ENCODE results near the gene DHX8.
"Not testable (repeated sequence)": the region's sequence is repeated elsewhere in the genome, so short reads cannot be mapped to it uniquely, and the experiment has no call there.

Gene DHX8

DNA sequence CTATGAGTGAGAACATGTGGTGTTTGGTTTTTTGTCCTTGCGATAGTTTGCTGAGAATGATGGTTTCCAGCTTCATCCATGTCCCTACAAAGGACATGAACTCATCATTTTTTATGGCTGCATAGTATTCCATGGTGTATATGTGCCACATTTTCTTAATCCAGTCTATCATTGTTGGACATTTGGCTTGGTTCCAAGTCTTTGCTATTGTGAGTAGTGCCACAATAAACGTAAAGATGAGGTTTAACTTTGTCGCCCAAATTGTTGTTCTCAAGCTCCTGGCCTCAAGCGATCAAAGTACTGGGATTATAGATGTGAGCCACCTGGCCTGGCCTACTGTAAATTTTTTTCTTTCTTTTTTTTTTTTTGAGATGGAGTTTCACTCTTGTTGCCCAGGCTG, 21.2 kb upstream of the DHX8 start:
- not testable (repeated sequence) for FAIRE-seq

DNA sequence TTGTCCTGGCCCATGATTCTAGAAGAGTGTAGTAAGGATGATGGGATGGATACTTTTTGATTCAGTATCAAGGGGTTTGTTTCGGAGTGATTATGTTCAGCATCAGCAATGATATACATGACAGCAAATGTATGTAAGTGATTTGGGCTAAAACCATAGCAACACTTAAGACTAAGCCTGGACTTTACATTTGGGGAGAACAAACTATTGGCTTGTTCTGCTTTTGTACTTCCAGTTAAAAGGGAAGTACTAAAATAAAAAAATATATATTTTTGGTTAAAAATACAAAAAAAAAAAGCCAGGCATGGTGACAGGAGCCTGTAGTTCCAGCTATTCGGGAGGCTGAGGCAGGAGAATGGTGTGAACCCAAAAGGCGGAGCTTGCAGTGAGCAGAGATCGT, 20.5 kb upstream of the DHX8 start:
- no peak for FAIRE-seq

DNA sequence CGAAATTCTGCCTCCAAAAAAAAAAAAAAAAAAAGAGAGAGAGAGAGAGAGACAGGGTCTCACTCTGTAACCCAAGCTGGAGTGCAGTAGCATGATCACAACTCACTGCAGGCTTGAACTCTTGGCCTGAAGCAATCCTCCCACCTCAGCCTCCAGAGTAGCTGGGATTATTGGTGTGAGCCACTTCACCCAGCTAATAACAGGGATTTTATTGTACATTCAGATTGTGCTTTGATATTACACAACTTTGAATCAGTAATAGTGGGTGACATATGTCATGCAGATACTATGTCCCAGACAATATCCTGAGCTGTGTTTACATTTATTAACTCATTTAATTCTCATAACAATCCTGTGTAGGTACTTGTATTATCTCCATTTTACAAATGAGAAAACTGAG, 19.7 kb upstream of the DHX8 start:
- FAIRE-seq = no peak

DNA sequence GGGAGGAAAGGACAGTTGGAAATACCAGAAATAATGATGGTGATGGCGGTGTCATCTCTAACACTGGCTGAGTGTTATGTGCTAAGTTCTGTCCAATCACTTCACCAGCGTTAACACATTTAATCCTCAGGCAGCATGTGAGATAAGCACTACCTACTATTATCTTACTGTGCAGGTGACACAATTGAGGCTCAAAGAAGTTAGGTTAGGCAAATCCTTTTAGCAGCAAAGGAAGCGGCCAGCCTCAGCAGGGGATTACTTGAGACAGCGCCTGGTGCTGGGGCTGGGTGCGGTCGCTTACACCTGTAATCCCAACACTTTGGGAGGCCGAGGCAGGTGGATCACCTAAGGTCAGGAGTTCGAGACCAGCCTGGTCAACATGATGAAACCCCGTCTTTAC, 18.7 kb upstream of the DHX8 start:
- FAIRE-seq = no peak

DNA sequence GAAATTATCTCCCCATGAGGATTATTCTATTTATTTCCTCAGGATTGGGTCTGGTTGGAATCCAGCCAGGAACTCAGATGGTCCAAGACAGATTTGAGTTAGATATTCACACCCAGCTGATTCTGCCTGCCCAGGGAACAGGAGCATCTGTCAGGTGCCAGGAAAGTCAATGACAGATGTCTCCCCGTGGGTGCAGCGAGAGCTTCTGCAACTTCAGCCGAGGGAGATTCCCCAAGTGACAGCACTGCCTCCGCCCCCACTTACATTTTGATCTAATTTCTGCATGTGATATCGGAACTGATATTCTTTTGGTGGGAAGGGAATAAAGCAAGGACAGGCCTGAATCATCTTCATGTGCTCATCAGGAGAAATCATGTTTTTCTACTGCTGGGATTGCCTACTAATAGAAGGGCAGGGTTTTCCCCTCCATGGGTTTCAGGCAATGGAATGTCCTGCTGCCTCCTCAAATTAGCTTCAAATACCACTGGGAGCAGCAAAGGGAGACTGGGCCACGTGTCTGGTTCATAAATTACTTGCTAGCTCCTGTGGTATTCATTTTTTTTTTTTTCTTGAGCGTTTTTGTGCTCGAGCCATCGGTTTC, 15.7 kb upstream of the DHX8 start:
- no peak for FAIRE-seq

DNA sequence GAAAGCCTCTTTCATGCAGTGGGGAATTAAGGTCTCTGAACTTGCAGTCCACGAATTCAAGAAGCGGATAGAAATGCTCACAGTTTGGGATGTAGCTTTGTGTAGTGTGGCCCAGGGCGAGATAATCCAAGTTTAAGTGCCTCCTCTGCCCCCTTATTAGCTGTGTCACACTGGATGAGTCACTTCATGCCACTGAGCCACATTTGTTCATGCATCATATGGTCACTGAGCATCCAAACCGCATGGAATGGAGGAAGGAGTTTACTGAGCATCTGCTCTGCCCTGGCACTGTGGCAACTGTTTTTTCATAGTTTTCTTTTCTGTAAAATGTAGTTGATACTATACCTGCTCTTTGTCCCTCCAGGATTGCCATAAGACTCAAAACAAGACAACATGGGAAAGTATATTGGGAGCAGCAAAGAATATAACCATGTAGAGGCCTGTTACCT, 15.1 kb upstream of the DHX8 start:
- no peak for FAIRE-seq

DNA sequence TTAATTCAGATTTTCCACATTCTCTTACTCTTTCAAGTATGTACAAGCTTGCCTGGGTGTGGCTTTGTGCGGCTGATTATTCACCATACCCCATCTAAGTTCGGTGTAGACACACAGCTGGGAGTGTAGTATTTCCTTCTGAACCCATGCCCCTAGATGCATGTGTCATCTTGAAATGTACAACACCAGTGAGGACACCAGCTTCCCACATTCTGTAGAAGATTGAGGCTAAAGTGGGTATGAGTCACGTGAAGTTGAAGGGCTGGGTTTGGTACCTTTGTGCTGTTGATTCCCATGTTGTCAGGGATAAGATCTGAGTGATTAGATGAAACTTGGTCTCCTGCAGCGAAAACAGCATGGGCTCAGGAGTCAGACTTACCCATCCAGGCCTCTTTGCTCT, 14.6 kb upstream of the DHX8 start:
- FAIRE-seq = no peak

DNA sequence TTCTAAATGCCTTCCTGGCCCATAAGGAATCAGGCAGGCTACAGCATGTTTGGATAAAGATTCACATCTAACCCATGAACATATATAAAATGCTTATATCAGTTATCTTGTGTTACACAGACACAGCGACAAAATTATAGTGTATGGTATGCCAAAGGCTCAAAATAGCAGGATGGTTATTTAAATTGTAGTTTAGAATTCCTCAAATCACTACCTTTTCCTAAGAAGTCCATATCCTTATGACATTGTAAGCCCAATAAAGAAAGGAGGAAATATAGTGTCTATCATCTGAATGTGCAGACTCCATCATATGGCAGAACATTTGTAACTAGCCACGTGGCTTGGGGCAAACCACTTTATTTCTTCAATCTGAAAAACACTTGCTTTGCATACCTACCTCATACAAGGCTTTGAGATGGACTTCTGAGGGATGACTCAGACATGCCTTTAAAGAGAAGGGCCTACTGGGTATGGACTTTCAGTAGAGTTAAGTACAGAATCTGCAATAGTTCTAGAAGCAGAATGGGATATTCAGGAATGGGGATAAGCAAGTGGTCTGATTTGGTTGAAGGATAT, 12.1 kb upstream of the DHX8 start:
- FAIRE-seq = no peak

DNA sequence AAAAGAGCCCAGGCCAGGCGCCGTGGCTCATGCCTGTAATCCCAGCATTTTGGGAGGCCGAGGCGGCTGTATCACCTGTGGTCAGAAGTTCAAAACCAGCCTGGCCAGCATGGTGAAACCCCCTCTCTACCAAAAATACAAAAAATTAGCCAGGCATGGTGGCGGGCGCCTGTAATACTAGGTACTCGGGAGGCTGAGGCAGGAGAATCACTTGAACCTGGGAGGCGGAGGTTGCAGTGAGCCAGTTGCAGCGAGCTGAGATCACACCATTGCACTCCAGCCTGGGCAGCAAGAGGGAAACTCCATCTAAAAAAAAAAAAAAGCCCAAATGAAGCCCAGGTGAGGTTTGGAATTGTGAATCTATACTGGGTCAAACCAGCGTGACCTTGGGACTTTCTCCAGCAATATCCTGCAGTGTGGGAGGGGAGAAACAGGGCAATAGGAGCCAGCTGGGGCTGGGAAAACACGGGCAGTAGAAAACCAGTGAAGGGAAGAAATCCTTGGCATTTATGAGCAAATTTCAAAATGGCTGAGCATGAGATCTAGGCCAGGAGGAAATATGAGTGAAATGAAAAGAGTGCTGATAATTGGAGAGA, 8.2 kb upstream of the DHX8 start:
- FAIRE-seq = no peak

DNA sequence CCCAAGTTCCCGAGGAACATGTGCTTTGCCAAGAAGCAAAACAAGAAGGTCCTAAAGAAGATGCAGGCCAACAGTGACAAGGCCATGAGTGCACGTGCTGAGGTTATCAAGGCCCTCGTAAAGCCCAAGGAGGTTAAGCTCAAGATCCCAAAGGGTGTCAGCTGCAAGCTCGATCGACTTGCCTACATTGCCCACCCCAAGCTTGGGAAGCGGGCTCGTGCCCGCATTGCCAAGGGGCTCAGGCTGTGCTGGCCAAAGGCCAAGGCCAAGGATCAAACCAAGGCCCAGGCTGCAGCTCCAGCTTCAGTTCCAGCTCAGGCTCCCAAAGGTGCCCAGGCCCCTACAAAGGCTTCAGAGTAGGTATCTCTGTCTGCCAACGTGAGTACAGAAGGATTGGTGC, 7.5 kb upstream of the DHX8 start:
- FAIRE-seq = not testable (repeated sequence)

DNA sequence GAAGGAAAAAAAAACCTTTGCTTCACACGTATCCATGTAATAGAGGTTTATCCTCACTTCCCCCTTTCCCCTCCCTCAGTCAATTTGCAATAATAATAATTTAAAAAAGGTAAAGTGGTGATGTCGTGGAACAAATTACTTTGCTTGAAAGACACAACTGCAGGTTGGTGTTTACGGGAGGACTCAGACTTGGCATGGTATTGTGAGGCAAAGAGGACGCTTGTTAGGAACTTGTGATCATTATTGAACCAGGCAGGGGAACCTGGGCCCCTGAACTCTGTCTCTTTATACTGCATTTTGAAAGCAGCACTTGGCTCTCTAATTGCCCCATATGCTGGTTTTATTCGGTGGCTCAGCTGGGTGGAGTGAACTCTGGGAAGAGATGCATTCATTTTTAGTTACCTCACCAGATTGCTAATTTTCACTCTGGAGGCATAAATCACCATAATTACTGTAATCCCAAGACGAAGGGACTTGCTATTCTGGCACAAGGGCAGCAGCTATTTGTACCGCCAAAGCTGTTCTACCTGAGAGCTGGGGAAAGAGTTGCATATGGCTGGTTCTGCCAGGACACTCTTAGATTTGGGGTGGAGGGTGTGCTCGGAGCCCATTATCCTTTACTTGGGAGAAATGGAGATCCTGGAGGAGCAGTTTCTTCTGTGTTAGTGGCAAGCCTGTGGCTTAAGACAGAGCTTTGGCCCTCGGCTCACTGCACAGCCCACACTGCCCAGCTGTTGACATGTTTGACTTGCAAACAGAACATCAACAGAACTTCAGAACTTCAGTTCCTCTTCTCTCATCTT, 5.7 kb upstream of the DHX8 start:
- no peak for FAIRE-seq

DNA sequence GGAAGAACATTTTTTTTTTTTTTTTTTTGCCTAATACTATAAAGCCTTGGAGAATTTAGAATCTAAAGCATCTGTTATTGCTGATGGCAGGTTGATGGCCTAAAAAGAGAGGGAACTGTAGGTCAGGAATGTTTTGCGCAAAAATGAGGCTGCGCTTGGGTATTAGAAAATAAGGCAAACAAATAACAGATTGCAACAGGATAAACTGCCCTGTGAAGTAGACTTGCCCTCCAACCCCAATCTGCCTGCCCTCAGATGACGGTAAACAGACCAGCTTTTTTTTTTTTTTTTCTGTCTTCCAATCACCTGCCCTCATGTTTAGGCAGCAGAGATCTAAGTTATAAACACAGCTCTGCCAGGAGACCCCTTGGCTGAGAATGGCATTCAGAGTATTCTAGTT, 3.8 kb upstream of the DHX8 start:
- no peak for FAIRE-seq

DNA sequence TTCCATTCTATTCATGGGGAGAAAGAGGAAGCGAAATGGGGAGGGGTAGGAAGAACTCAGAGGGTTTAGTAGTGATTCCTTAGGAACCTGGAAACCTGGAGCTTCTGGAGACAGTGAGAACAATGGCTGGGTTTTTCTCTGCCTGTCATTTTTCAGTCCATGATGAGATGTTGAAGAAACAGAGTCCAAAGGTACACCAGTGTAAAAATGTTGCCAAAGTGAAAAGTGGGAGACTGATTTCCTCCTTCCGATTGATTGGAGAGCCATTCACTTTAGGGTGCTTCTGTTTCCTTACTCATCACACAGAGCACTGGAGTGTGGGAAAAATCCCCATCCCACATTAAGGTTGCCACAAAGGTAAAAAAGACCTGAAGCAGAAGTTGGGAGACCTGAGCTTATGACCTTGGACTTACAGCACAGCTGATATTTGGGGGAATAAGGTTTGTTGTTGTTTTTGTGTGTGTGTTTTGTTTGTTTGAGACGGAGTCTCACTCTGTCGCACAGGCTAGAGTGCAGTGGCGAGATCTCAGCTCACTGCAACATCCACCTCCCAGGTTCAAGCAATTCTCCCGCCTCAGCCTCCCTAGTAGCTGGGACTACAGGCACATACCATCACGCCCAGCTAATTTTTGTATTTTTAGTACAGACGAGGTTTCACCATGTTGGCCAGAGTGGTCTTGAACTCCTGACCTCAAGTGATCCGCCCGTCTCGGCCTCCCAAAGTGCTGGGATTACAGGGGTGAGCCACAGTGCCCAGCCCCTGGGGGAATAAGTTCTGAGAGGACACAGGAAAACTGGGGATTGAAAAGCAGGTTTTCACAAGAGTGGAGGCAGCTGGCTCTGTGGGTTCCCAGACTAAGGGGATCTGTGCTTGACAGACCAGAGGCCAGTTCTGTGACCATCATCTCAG, 1.4 kb upstream of the DHX8 start:
- no peak for FAIRE-seq

DNA sequence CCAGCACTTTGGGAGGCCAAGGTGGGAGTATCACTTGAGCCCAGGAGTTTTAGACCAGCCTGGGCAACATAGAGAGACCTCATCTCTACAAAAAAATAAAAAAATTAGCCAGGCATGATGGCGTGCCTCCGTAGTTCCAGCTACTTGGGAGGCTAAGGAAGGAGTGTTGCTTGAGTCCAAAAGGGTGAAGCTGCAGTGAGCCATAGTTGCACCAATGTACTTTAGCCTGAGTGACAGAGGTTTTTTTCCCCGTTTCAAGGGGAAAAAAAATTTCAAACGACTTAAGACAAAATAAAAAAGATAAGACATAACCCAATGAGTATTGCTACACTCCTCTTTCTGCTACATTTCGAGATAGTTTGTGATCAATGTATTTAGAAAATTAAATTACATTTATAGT, 6.8 kb downstream of the DHX8 start:
- no peak for FAIRE-seq

DNA sequence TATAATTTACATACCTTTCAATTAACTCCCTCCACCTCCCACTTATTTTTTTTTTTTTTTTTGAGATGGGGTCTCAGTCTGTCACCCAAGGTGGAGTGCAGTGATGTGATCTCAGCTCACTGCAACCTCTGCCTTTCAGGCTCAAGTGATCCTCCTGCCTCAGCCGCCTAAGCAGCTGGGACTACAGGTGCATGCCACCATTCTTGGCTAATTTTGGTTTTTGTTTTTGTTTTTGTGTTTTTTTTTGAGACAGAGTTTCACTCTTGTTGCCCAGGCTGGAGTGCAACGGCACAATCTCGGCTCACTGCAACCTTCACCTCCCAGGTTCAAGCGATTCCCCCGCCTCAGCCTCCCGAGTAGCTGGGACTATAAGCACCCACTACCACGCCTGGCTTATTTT, 25.7 kb downstream of the DHX8 start:
- FAIRE-seq = not testable (repeated sequence)

DNA sequence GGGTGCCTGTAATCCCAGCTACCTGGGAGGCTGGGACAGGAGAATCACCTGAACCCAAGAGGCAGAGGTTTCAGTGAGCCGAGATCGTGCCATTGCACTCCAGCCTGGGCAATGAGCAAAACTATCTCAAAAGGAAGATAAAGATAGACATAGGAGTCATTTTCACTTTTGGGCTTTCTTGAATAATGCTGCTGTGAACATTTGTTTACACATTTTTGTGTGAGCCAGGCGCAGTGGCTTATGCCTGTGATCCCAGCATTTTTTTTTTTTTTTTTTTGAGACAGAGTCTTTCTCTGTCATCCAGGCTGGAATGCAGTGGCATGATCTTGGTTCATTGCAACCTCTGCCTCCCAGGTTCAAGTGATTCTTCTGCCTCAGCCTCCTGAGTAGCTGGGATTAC, 27.4 kb downstream of the DHX8 start:
- not testable (repeated sequence) for FAIRE-seq

DNA sequence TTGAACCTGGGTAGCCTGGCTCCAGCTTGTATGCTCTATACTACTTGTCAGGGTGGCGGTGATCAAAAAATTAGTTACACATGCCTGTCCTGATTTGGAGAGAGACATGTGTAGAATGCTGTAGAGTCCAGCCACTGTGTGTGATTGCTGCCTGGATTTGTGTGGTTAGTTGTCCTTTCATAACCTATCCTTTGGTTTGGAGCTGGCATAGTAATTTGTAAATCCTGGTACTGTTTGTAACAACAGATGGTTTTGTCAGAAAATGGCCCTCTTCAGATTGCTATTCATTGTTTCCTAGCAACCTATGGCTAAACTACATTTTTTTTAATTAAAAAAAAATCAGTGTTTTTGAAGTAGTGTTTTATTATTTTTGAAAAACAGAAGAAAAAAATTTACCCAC, 31.9 kb downstream of the DHX8 start:
- FAIRE-seq = no peak

DNA sequence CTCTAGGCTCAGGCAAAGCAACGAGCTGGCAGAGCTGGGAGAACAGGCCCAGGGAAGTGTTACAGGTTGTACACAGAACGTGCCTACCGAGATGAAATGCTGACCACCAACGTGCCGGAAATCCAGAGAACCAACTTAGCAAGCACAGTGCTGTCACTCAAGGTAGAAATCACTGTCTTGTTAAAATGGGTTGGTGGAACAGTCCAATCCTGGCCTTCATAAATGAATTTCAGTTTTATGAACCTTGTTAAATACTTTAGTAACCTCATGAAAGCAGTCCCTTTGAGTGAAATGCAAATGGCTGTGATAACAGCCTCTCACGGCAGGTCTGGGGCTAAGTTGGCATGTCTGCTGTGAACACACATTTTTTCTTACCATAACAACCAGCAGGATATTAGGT, 33.4 kb downstream of the DHX8 start:
- FAIRE-seq = no peak

DNA sequence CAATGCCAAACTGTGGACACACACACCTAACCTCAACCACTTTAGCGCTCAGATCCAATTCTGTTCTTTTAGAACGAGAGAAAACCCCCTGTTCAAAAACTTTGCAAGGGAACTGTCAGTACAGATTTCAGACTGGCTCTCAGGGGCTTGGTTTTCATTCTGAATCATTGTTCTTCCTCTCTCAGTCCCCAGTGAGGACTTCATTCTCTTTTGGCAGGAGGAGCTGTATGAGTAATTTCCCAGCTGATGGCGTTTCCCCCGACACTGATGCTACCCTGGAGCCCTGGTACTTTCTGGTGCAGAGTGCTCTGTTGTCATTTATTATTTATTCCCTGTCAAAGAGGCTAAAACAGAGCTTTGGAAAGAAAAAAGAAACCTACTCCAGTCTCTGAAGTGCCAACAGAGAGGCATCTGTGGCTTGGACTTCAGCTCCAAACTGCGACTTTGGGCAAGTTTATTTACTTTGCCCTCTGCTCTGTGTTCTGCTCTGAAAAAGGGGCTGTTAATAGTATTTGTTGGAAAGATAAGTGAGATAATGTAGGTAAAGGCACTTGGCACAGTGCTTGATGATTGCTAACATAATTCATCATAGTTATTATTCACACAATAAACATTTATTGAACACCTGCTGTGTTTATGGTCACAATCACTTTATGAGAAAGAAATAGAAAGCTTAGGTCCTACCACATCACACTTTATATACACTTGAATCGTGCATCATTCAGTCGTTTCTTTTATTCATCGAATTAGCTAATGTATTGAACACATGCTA, 34.0 kb downstream of the DHX8 start:
- no peak for FAIRE-seq

DNA sequence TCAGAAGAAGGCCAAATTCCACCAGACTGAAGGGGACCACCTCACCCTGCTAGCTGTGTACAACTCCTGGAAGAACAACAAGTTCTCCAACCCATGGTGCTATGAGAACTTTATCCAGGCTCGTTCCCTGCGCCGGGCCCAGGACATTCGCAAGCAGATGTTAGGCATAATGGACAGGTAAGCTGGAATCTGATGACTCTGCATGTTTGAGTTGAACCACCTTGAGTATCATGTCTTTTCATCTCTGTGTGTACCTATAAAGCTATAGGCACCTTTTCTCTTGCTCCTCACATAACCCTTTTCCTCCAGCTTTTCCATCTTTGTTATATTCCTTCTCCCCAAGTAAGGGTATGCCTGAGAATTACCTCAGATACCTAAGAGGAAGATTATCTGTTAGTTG, 37.6 kb downstream of the DHX8 start:
- FAIRE-seq = no peak

DNA sequence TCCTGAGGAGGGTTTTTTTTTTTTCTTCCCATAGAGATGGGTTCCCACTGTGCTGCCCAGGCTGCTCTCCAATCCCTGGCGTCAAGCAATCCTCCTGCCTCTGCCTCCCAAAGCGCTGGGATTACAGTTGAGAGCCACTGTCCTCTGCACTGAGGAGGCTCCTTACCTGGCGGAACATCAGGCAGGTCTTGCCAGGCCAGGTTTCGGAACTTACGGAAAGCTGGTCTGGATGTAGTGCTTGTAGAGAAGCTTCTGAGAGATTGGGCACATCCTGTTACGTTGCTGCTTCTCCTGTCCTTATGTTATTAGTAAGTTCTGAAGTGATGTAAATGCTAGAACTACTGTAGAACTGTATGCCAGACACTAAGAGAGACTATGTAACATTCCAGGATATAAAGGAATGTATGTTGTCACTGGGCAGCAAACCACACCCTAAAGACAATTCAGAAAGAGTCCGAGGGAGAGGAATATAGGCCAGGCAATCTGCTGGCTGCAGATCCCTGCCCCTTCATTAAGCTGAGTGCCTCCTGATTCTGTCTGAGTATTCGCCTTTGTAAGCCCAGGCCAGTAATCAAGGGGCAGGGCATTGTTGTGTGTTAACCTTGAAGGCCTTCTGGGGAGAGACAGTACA, 41.3 kb downstream of the DHX8 start:
- FAIRE-seq = no peak
